Aorta (tissue), 5 donors: ENCODE data around the gene FNDC5. TPM values are rescaled to one million over a fixed set of nuclear protein-coding genes. Genes with fewer than 3 reads are reported as not detected.

Source experiments
- ATAC-seq: fragments of 200-7000 bp; cut with Tn5 transposase; one replicate; pipeline ENCODE4 v1.9.1; 2022; ENCODE audit warnings: moderate library complexity; ENCODE audit not compliant: low FRiP score
- DNase-seq, 2 donors: peaks; one replicate each; pipeline ENCODE4 v3.0.0-alpha.2; 2020
- H3K27ac ChIP-seq, 2 donors: one replicate each; pipeline ENCODE4 v1.5.1; 2013; ENCODE audit warnings: low read length in 2 of 2, mild to moderate bottlenecking in 2 of 2, moderate library complexity in 2 of 2, control low read depth in 1 of 2, inconsistent platforms in 1 of 2, low read depth in 1 of 2
- H3K27me3 ChIP-seq, 2 donors: one replicate each; pipeline ENCODE4 v1.6.1; 2013; ENCODE audit warnings: control low read depth in 1 of 2, low read length in 1 of 2, mild to moderate bottlenecking in 1 of 2, moderate library complexity in 1 of 2; ENCODE audit not compliant: insufficient read depth in 2 of 2, control insufficient read depth in 1 of 2
- H3K36me3 ChIP-seq, 2 donors: one replicate each; pipeline ENCODE4 v1.6.1; 2013; ENCODE audit warnings: control low read depth in 1 of 2, low read length in 1 of 2, mild to moderate bottlenecking in 1 of 2; ENCODE audit not compliant: insufficient read depth in 2 of 2, control insufficient read depth in 1 of 2
- H3K4me1 ChIP-seq, 2 donors: one replicate each; pipeline ENCODE4 v1.6.1; 2013; ENCODE audit warnings: low read length in 2 of 2, control low read depth in 1 of 2, mild to moderate bottlenecking in 1 of 2, moderate library complexity in 1 of 2; ENCODE audit not compliant: insufficient read depth in 2 of 2, control insufficient read depth in 1 of 2
- H3K4me3 ChIP-seq, 2 donors: one replicate each; pipeline ENCODE4 v1.5.1; 2013; ENCODE audit warnings: low read length in 2 of 2, control low read depth in 1 of 2, mild to moderate bottlenecking in 1 of 2
- H3K9me3 ChIP-seq: one replicate; pipeline ENCODE4 v1.6.1; 2013; ENCODE audit warnings: mild to moderate bottlenecking, low read length; ENCODE audit not compliant: control insufficient read depth
- WGBS, 2 donors: extraction: QIAGEN DNeasy Blood & Tissue Kit; methylation state at CpG; one replicate each; pipeline ENCODE4 v1.1.7; 2013; 5-methylcytosine and 5-hydroxymethylcytosine counted together
- intact Hi-C, 2 donors: fragments of 100-400 bp; cut with DNase I; formaldehyde crosslinking; loops; one replicate each; pipeline versions ENCODE4 v1.14.2 to v1.15.0; 2022
- polyA plus RNA-seq, 2 donors: library from polyadenylated mRNA; stranded (reverse); fragments of 200-250 nt; gene quantifications; one replicate each; pipeline ENCODE4 v1.2.3, GENCODE V29; 2013
- total RNA-seq, 2 donors: library from RNA; stranded (reverse); fragmentation: NEBNext Ultra II Directional; extraction: Animal tissue kit (Norgen Biotek cat#: 25700); gene quantifications; one replicate each; pipeline ENCODE4 v1.2.1, GENCODE V29; 2021
- donor health status: healthy with polysubstance abuse.
- donor health status: Bipolar disorder and iron deficiency.
- donor health status: DM: no; HTN: no; CAD: no.
- donor health status: DM: no; HTN: no; CAD: no.
- donor health status: DM: yes; HTN: yes; CAD: no.

The FNDC5 gene
- total and polyA plus RNA-seq, 4 donors, result 5.6 to 17.6 (median 9.9) TPM

DNA sequence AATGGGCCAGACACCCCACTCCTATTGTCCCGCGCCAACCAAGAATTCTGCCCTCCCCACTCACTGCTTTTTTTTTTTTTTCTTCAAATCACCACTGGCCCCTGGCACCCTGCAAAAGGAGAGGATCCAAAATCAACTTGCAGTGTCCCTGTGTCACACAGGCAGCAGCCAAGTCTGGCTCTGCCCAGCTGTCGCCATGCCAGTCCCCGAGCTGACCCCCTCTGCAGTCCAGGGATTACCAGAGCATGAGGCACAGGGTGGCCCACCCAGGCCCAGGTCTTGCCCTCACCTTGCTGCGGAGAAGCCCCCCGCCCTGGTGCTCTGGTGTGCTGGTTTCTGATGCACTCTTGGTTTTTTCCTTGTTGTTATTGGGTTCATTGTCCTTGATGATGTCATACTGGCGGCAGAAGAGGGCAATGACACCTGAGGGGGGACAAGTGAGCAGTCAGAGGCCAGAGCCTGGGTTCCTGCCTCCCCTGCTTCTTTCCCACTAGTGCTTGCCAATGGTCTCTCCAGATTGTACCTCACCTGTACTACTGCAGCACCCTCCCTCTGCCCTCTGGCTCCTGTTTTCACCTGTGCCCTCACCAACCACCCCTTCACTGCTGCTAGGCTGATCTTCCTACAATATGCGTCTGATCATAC, 6.2 kb downstream of the FNDC5 start:
- intact Hi-C loops, result no loop called here
- no peaks in the 10 kb centered on the region for H3K9me3 ChIP-seq
- ATAC-seq, result peak; percentile 43
- DNase-seq, result peak in 1 of 2 donors; percentile 76
- no peaks in the 10 kb centered on the region for H3K36me3 ChIP-seq
- H3K27me3 ChIP-seq, result no peaks in the 10 kb centered on the region
- H3K4me1 ChIP-seq, result peaks cover 0 to 6% of the 10 kb centered on the region in 2 donors
- 28 to 31% methylated on average over 8 of the region's 8 CpGs for WGBS, 2 donors
- peak overlapping the region; percentile 63 to 76 for H3K27ac ChIP-seq
- no peak overlapping the region for H3K4me3 ChIP-seq

- H3K4me1 ChIP-seq, result peaks cover 0 to 6% of the 10 kb centered on the region in 2 donors
- WGBS, 2 donors, result 98 to 100% methylated on average over 1 of the region's 1 CpG
- intact Hi-C loops, result no loop called here
- DNase-seq, result peak in 1 of 2 donors; percentile 13
- no peak overlapping the region for H3K4me3 ChIP-seq
- no peak for ATAC-seq
- no peaks in the 10 kb centered on the region for H3K9me3 ChIP-seq
- peak overlapping the region in 1 of 2 donors; percentile 76 for H3K27ac ChIP-seq
- no peaks in the 10 kb centered on the region for H3K36me3 ChIP-seq
- no peaks in the 10 kb centered on the region for H3K27me3 ChIP-seq
Measured at GRCh38 chr1:32863881-32864245, 6.8 kb downstream of the FNDC5 start.

- no peaks in the 10 kb centered on the region for H3K27me3 ChIP-seq
- intact Hi-C loops, result no loop called here
- H3K9me3 ChIP-seq, result no peaks in the 10 kb centered on the region
- DNase-seq (peak in 1 of 2 donors; percentile 17), ATAC-seq (no peak)
- H3K4me3 ChIP-seq, result no peak overlapping the region
- H3K36me3 ChIP-seq, result no peaks in the 10 kb centered on the region
- H3K27ac ChIP-seq, result peak overlapping the region in 1 of 2 donors; percentile 76
- peaks cover 0 to 6% of the 10 kb centered on the region in 2 donors for H3K4me1 ChIP-seq
- WGBS, 2 donors, result 55 to 65% methylated on average over 4 of the region's 4 CpGs
Measured at GRCh38 chr1:32863218-32863880, 7.4 kb downstream of the FNDC5 start.

- no peak overlapping the region for H3K4me3 ChIP-seq
- H3K36me3 ChIP-seq, result no peaks in the 10 kb centered on the region
- peak overlapping the region in 1 of 2 donors; percentile 70 for H3K27ac ChIP-seq
- intact Hi-C loops, result no loop called here
- peak in 1 of 2 donors; percentile 52 for DNase-seq
- 56 to 63% methylated on average over 3 of the region's 3 CpGs for WGBS, 2 donors
- no peaks in the 10 kb centered on the region for H3K27me3 ChIP-seq
- H3K9me3 ChIP-seq, result no peaks in the 10 kb centered on the region
- peak; percentile 35 for ATAC-seq
- H3K4me1 ChIP-seq, result peaks cover 0 to 6% of the 10 kb centered on the region in 2 donors
Measured at GRCh38 chr1:32861904-32862695, 8.6 kb downstream of the FNDC5 start.

DNA sequence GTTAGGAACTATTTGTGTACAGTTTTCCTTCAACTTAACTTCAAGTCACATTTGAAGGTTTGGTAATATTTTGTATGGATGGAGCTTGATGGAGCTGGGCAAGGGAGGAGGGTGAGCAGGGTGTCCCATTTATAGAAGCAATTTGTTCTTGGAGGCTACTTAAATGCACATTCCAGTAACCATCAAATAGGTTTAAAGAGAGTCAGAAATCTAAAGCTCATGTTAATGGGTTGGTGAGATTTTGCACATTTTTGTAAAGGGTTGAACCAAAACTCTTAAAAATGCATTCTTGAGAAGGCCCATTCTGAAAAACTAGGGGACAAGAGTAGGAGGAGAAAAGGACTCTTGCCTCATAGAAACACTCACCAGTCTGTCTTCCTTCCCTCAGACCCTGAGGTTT, 10.1 kb downstream of the FNDC5 start:
- H3K36me3 ChIP-seq, result peaks cover 0 to 6% of the 10 kb centered on the region in 2 donors
- intact Hi-C loops, result no loop called here
- ATAC-seq (no peak), DNase-seq (no peak)
- peaks cover 0 to 6% of the 10 kb centered on the region in 2 donors for H3K4me1 ChIP-seq
- no peak overlapping the region for H3K4me3 ChIP-seq
- no peaks in the 10 kb centered on the region for H3K27me3 ChIP-seq
- H3K27ac ChIP-seq, result peak overlapping the region in 1 of 2 donors; percentile 56
- no peaks in the 10 kb centered on the region for H3K9me3 ChIP-seq

GRCh38 chr1:32859915-32860314, 10.8 kb downstream of the FNDC5 start:
- H3K9me3 ChIP-seq, result no peaks in the 10 kb centered on the region
- 85 to 93% methylated on average over 2 of the region's 2 CpGs for WGBS, 2 donors
- H3K27me3 ChIP-seq, result no peaks in the 10 kb centered on the region
- H3K36me3 ChIP-seq, result peaks cover 0 to 6% of the 10 kb centered on the region in 2 donors
- no peak for DNase-seq
- no peak overlapping the region for H3K27ac ChIP-seq
- no peak overlapping the region for H3K4me3 ChIP-seq
- H3K4me1 ChIP-seq, result peaks cover 0 to 6% of the 10 kb centered on the region in 2 donors
- intact Hi-C loops, result no loop called here
- no peak for ATAC-seq

DNA sequence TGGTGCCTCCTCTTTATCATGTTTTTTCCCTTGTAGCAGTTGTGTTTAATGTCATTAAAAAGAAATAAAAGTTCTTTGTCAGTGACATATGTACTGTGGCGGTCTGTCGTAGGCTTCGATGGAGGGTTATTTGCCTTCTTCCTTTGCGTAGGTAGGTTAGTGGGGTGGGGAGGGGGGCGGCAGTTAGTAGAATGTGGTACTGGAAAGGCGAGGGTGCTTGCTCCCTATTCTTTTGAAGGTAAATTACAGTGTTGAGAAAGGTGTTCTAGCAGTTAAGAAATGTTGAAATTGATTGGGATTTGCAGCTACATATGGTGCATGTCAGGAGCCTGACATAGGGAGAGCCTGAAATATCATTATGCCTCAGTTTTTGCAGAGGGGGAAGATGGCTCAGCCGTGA, 11.9 kb downstream of the FNDC5 start:
- peaks cover 3 to 6% of the 10 kb centered on the region in 2 donors for H3K36me3 ChIP-seq
- ATAC-seq, result no peak

GRCh38 chr1:32858136-32858535, 12.6 kb downstream of the FNDC5 start:
- H3K4me3 ChIP-seq, result no peak overlapping the region
- ATAC-seq, result no peak
- intact Hi-C loops, result no loop called here
- peaks cover 0 to 4% of the 10 kb centered on the region in 2 donors for H3K4me1 ChIP-seq
- H3K27ac ChIP-seq, result no peak overlapping the region
- H3K36me3 ChIP-seq, result peaks cover 3 to 6% of the 10 kb centered on the region in 2 donors
- WGBS, 2 donors, result 67 to 77% methylated on average over 2 of the region's 2 CpGs
- no peak for DNase-seq
- no peaks in the 10 kb centered on the region for H3K9me3 ChIP-seq
- no peaks in the 10 kb centered on the region for H3K27me3 ChIP-seq

More for the DNA sequence above, 11.9 kb downstream of the FNDC5 start:
- H3K27me3 ChIP-seq, result no peaks in the 10 kb centered on the region
- no peak overlapping the region for H3K27ac ChIP-seq
- no peak for DNase-seq
- H3K9me3 ChIP-seq, result no peaks in the 10 kb centered on the region
- intact Hi-C loops, result no loop called here
- no peak overlapping the region for H3K4me3 ChIP-seq
- WGBS, 2 donors, result 94% methylated on average over 7 of the region's 7 CpGs
- peaks cover 0 to 4% of the 10 kb centered on the region in 2 donors for H3K4me1 ChIP-seq
